CD14-positive monocyte (primary cell): ENCODE measurements around the gene TBCEL. TPM values are rescaled to one million over a fixed set of nuclear protein-coding genes. Genes with fewer than 3 reads are reported as not detected.

Source experiments
- DNase-seq, 3 donors: peaks; one replicate each; pipeline ENCODE4 v3.0.0-alpha.2; 2011 to 2022
- H2AFZ ChIP-seq: 2 replicates; pipeline ENCODE4 v1.6.0; 2012; ENCODE audit warnings: mild to moderate bottlenecking, low read depth, low read length, inconsistent platforms; ENCODE audit not compliant: insufficient read depth, poor library complexity, severe bottlenecking
- H3K27ac ChIP-seq, 2 donors: 1 replicate in 1 of 2; 2 replicates in 1 of 2; pipeline ENCODE4 v1.5.1; 2012 to 2013; ENCODE audit warnings: low read length in 2 of 2, control low read depth in 1 of 2, inconsistent platforms in 1 of 2, low read depth in 1 of 2, mild to moderate bottlenecking in 1 of 2
- H3K27me3 ChIP-seq, 2 donors: one replicate each; pipeline versions ENCODE4 v1.6.0 to v1.6.1; 2011 to 2013; ENCODE audit warnings: low read length in 2 of 2; ENCODE audit not compliant: control insufficient read depth in 2 of 2, insufficient read depth in 2 of 2
- H3K36me3 ChIP-seq, 2 donors: replicated peaks in 1 of 2; 1 replicate in 1 of 2; 2 replicates in 1 of 2; pipeline versions ENCODE4 v1.5.1 to v1.6.1; 2012 to 2013; ENCODE audit warnings: low read length in 2 of 2, control low read depth in 1 of 2, inconsistent platforms in 1 of 2, mild to moderate bottlenecking in 1 of 2; ENCODE audit not compliant: insufficient read depth in 2 of 2, control insufficient read depth in 1 of 2
- H3K4me1 ChIP-seq, 2 donors: 1 replicate in 1 of 2; 2 replicates in 1 of 2; pipeline versions ENCODE4 v1.5.1 to v1.6.1; 2012 to 2013; ENCODE audit warnings: low read length in 2 of 2, control low read depth in 1 of 2, inconsistent platforms in 1 of 2, mild to moderate bottlenecking in 1 of 2, moderate library complexity in 1 of 2; ENCODE audit not compliant: insufficient read depth in 2 of 2, control insufficient read depth in 1 of 2
- H3K4me2 ChIP-seq: replicated peaks from 2 replicates; pipeline ENCODE3; 2012; ENCODE audit warnings: low read length, moderate library complexity, mild to moderate bottlenecking; ENCODE audit not compliant: poor library complexity, severe bottlenecking; ENCODE audit errors: extremely low read depth
- H3K4me3 ChIP-seq, 3 experiments: fragments of 200-600 bp in 1 of 3; sonication (generic) in 1 of 3; replicated peaks in 1 of 3; 1 replicate in 2 of 3; 2 replicates in 1 of 3; pipeline ENCODE4 v1.5.1; 2011 to 2013; ENCODE audit warnings: low read length in 3 of 3, mild to moderate bottlenecking in 3 of 3, control low read depth in 2 of 3, low read depth in 2 of 3, inconsistent platforms in 1 of 3, moderate library complexity in 1 of 3
- H3K79me2 ChIP-seq: 2 replicates; pipeline ENCODE4 v1.6.0; 2012; ENCODE audit warnings: mild to moderate bottlenecking, control low read depth, inconsistent platforms, low read length, moderate library complexity; ENCODE audit not compliant: insufficient read depth
- H3K9ac ChIP-seq: 2 replicates; pipeline ENCODE4 v1.6.0; 2017; ENCODE audit warnings: low read length, mild to moderate bottlenecking; ENCODE audit not compliant: insufficient read depth, poor library complexity, severe bottlenecking
- H3K9me3 ChIP-seq, 2 donors: replicated peaks in 1 of 2; 1 replicate in 1 of 2; 2 replicates in 1 of 2; pipeline versions ENCODE4 v1.5.1 to v1.6.1; 2012 to 2013; ENCODE audit warnings: low read length in 2 of 2, control low read depth in 1 of 2; ENCODE audit not compliant: control insufficient read depth in 1 of 2, insufficient read depth in 1 of 2
- H4K20me1 ChIP-seq: 2 replicates; pipeline ENCODE4 v1.6.0; 2012; ENCODE audit warnings: mild to moderate bottlenecking, low read length, control low read depth, moderate library complexity; ENCODE audit not compliant: insufficient read depth
- H3K27ac Mint-ChIP-seq, 7 donors: one replicate each; pipeline ENCODE4 v1.8.0; 2020; ENCODE audit warnings: mild to moderate bottlenecking in 7 of 7, mixed read lengths in 7 of 7, moderate library complexity in 6 of 7, inconsistent platforms in 2 of 7
- H3K27me3 Mint-ChIP-seq, 3 donors: one replicate each; pipeline ENCODE4 v1.8.0; 2021 to 2022; ENCODE audit warnings: low read depth in 3 of 3, mild to moderate bottlenecking in 3 of 3, mixed read lengths in 3 of 3, moderate library complexity in 3 of 3, inconsistent platforms in 1 of 3
- H3K36me3 Mint-ChIP-seq, 2 donors: one replicate each; pipeline ENCODE4 v1.8.0; 2020; ENCODE audit warnings: mixed read lengths in 2 of 2, inconsistent platforms in 1 of 2, mild to moderate bottlenecking in 1 of 2
- H3K4me1 Mint-ChIP-seq: one replicate; pipeline ENCODE4 v1.8.0; 2020; ENCODE audit warnings: mild to moderate bottlenecking, mixed read lengths
- H3K4me3 Mint-ChIP-seq, 2 donors: one replicate each; pipeline ENCODE4 v1.8.0; 2020; ENCODE audit warnings: mild to moderate bottlenecking in 2 of 2, mixed read lengths in 2 of 2, moderate library complexity in 1 of 2
- H3K9me3 Mint-ChIP-seq, 7 donors: one replicate each; pipeline ENCODE4 v1.8.0; 2020 to 2022; ENCODE audit warnings: mixed read lengths in 7 of 7, mild to moderate bottlenecking in 6 of 7, moderate library complexity in 6 of 7, inconsistent platforms in 2 of 7
- CTCF ChIP-seq: fragments of 200-600 bp; IDR thresholded peaks from one replicate; pipeline ENCODE4 v1.8.0; 2022; ENCODE audit warnings: antibody characterized with exemption, mild to moderate bottlenecking
- WGBS: methylation state at CpG from one replicate; pipeline ENCODE4 v1.1.5; 2013; ENCODE audit warnings: missing lambda C conversion rate; ENCODE audit not compliant: insufficient coverage; 5-methylcytosine and 5-hydroxymethylcytosine counted together
- intact Hi-C, 2 donors: fragments of 100-400 bp; cut with micrococcal nuclease; formaldehyde crosslinking; loops; one replicate each; pipeline versions ENCODE4 v1.15.0 to v1.15.1; 2023
- polyA plus RNA-seq, 3 donors: library from polyadenylated mRNA; depleted of rRNA in 1 of 3; unstranded in 2 of 3; stranded (reverse) in 1 of 3; fragments of 300-500 nt in 2 of 3; fragments of >200 nt in 1 of 3; fragmentation: Illumina TruSeq in 2 of 3; gene quantifications; 1 replicate in 2 of 3; 2 replicates in 1 of 3; pipeline ENCODE4 v1.2.3, GENCODE V29; 2012 to 2021

Gene TBCEL
- polyA plus RNA-seq, 3 donors: 3.9 to 6.5 (median 5.0) TPM

- no peak within 1 kb of the TSS for H3K27ac Mint-ChIP-seq
- no peak for TF ChIP-seq CTCF
- no peak within 1 kb of the TSS for H3K4me3 Mint-ChIP-seq
- intact Hi-C loops: no loop called here
- Histone ChIP-seq H3K36me3 (no peaks in the 10 kb centered on the region), H3K27me3 (no peaks in the 10 kb centered on the region), H2AFZ (no peak within 1 kb of the TSS), H3K4me2 (no peak within 1 kb of the TSS), H4K20me1 (no peaks in the 10 kb centered on the region), H3K4me1 (no peaks in the 10 kb centered on the region), H3K4me3 (no peak within 1 kb of the TSS), H3K27ac (no peak within 1 kb of the TSS), H3K9me3 (no peaks in the 10 kb centered on the region), H3K9ac (no peak within 1 kb of the TSS), H3K79me2 (no peaks in the 10 kb centered on the region)
- no CpG with 5 or more reads among the region's 2 CpGs for WGBS
- H3K9me3 Mint-ChIP-seq: peaks cover 0 to 2% (median 0%) of the 10 kb centered on the region in 7 donors
- no peaks in the 10 kb centered on the region for H3K4me1 Mint-ChIP-seq
- peaks cover 3 to 5% (median 5%) of the 10 kb centered on the region in 3 donors for H3K27me3 Mint-ChIP-seq
- DNase-seq: no peak
- H3K36me3 Mint-ChIP-seq: no peaks in the 10 kb centered on the region
Measured at GRCh38 chr11:121100943-121101342, 77.0 kb downstream of the TBCEL start, which contains the start of gene TECTA. Gene TECTA (plus strand): TSS chr11:121101243. CDS start chr11:121102666, 1,423 bp downstream.

DNA sequence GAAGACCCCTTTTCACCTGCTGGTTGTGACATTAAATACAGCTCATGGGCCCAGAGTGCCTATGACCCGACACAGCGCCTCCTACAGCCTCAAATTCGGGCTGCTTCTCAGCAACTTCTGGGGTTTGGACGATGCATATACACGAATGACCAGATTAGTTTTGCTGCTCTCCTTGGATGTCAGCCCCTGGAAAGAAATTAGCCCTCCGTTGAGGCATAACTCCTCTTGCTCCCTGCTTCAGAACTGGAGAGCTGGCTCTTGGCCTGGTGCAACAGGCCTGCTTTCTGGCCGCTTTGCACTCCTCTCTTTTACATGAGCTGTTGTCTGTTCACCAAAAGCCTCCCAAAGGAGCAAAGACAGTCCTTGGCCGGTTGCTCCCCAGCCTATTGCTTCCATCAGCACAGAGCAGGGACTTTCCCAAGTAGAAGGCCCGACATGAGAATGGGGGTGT lies 80.4 kb downstream of the TBCEL start:
- DNase-seq: no peak
- H3K9me3 Mint-ChIP-seq: no peaks in the 10 kb centered on the region
- H3K27ac ChIP-seq: no peak overlapping the region
- H2AFZ ChIP-seq: no peak overlapping the region
- intact Hi-C loops: no loop called here
- no peaks in the 10 kb centered on the region for H3K36me3 Mint-ChIP-seq
- no peaks in the 10 kb centered on the region for H3K4me1 Mint-ChIP-seq
- peaks cover 2 to 5% (median 5%) of the 10 kb centered on the region in 3 donors for H3K27me3 Mint-ChIP-seq
- H3K79me2 ChIP-seq: no peaks in the 10 kb centered on the region
- no peaks in the 10 kb centered on the region for H3K4me1 ChIP-seq
- H3K4me3 ChIP-seq: no peak overlapping the region
- H3K27ac Mint-ChIP-seq: no peak overlapping the region
- H4K20me1 ChIP-seq: no peaks in the 10 kb centered on the region
- H3K4me2 ChIP-seq: no peak overlapping the region
- H3K9ac ChIP-seq: no peak overlapping the region
- no peaks in the 10 kb centered on the region for H3K9me3 ChIP-seq
- 95% methylated on average over 9 of the region's 9 CpGs for WGBS
- TF ChIP-seq CTCF: no peak
- H3K36me3 ChIP-seq: no peaks in the 10 kb centered on the region
- H3K4me3 Mint-ChIP-seq: no peak overlapping the region
- H3K27me3 ChIP-seq: no peaks in the 10 kb centered on the region
